Measurements from ENCODE around the gene PTCH2. TPM values are rescaled to one million over a fixed set of nuclear protein-coding genes. Genes with fewer than 3 reads are reported as not detected.

The PTCH2 gene
- total and polyA plus RNA-seq, 2 donors (not counting 1 experiment from before 2014, with no cell fraction given): 1.3 to 1.7 TPM

GRCh38 chr1:44828003-44828651 lies 14.9 kb downstream of the PTCH2 start:
- intact Hi-C loops (cut with micrococcal nuclease): no loop called here
- Histone ChIP-seq H3K4me1 (ENCODE audit: control insufficient read depth in 2 of 2, insufficient read depth in 2 of 2, low read length in 2 of 2) (no peaks in the 10 kb centered on the region), H4K20me1 (ENCODE audit: control insufficient read depth, insufficient read depth, low read length, poor library complexity, severe bottlenecking) (no peaks in the 10 kb centered on the region), H3K36me3 (replicated peaks in 1 of 2; ENCODE audit: control extremely low read depth in 1 of 2, control insufficient read depth in 1 of 2, extremely low read depth in 1 of 2, insufficient read depth in 2 of 2, low read length in 1 of 2) (no peaks in the 10 kb centered on the region), H3K9ac (ENCODE audit: low read length) (no peak overlapping the region), H3K4me2 (replicated peaks; ENCODE audit: low read depth, low read length, poor library complexity, severe bottlenecking) (no peak overlapping the region), H3K9me3 (ENCODE audit: control extremely low read depth in 1 of 3, control insufficient read depth in 2 of 3, insufficient read depth in 1 of 3, low read length in 2 of 3) (peaks cover 0 to 4% (median 0%) of the 10 kb centered on the region in 3 donors), H2AFZ (ENCODE audit: insufficient read depth, low read depth, low read length, poor library complexity, severe bottlenecking) (no peak overlapping the region), H3K27me3 (replicated peaks in 1 of 4; ENCODE audit: control extremely low read depth in 1 of 4, control insufficient read depth in 3 of 4, insufficient read depth in 4 of 4, low read length in 3 of 4) (no peaks in the 10 kb centered on the region), H3K4me3 (ENCODE audit: control extremely low read depth in 1 of 5, extremely low read depth in 1 of 5, insufficient read depth in 1 of 5, low read depth in 2 of 5, low read length in 4 of 5) (no peak overlapping the region), H3K79me2 (ENCODE audit: control insufficient read depth, insufficient read depth, low read length) (no peaks in the 10 kb centered on the region), H3K27ac (ENCODE audit: low read length in 2 of 2) (no peak overlapping the region)
- Mint-ChIP-seq H3K9me3 (ENCODE audit: insufficient read depth) (no peaks in the 10 kb centered on the region), H3K27me3 (no peaks in the 10 kb centered on the region), H3K4me3 (no peak overlapping the region), H3K27ac (no peak overlapping the region), H3K4me1 (no peaks in the 10 kb centered on the region)
- DNase-seq: no peak
- no peak for ATAC-seq (ENCODE audit: low read depth)
- ChIA-PET POLR2A (no interaction called here), CTCF (interaction anchor here (0.5 to 1.2 kb wide), 3 partner anchors 9 to 39 kb away, joined by 3 read pairs; partner anchors contain the start of gene PLK3)
- TF ChIP-seq EZH2 (IDR thresholded peaks at IDR 0.05; ENCODE audit: borderline replicate concordance, insufficient read depth, low read depth, low read length, poor library complexity, severe bottlenecking): no peak
- TF ChIP-seq, protein P1, sequence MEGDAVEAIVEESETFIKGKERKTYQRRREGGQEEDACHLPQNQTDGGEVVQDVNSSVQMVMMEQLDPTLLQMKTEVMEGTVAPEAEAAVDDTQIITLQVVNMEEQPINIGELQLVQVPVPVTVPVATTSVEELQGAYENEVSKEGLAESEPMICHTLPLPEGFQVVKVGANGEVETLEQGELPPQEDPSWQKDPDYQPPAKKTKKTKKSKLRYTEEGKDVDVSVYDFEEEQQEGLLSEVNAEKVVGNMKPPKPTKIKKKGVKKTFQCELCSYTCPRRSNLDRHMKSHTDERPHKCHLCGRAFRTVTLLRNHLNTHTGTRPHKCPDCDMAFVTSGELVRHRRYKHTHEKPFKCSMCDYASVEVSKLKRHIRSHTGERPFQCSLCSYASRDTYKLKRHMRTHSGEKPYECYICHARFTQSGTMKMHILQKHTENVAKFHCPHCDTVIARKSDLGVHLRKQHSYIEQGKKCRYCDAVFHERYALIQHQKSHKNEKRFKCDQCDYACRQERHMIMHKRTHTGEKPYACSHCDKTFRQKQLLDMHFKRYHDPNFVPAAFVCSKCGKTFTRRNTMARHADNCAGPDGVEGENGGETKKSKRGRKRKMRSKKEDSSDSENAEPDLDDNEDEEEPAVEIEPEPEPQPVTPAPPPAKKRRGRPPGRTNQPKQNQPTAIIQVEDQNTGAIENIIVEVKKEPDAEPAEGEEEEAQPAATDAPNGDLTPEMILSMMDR (IDR thresholded peaks at IDR 0.05): no peak
- WGBS (ENCODE audit: insufficient coverage): 98% methylated on average over 20 of the region's 21 CpGs

DNA sequence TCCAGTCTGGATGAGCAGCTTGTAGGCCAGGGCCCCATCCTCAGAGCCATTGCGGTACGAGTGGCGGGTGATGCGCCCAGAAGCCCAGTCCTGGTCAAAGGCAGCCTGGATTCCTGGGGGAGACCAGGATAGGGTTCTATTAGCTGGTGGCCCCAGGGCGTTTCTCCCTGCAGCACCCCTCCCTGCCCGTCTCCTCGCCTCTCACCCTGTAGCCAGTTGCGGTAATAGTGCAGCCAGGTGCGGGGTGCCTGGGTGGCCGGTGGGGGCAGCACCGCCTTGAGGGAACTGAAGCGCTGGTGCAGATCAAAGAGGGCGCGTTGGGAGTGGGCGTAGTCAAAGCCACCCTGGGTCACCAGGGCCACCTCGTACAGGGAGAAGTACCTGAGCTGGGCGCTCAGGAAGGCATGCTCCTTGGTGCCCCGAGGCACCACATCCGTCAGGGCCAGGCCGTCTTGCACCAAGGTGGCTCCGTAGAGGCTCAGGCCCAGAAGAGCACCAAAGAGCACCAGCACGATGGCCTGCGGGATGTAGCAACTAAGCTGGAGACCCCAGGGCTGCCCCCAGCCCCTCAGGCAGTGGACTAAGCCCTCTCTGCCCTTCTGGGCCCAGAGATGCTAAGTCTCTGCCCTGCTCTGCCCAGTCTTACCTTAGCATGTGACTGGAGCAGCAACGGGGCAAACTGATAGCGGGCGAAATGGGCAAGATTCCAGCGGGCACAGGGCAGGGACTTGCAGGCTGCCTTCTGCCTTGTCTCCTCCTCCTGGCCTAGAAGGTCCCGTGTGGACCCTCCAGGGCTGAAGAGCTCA lies 15.7 kb downstream of the PTCH2 start:
- Mint-ChIP-seq H3K27ac (no peak overlapping the region), H3K27me3 (no peaks in the 10 kb centered on the region), H3K4me3 (no peak overlapping the region), H3K9me3 (ENCODE audit: insufficient read depth) (no peaks in the 10 kb centered on the region), H3K4me1 (no peaks in the 10 kb centered on the region)
- DNase-seq (no peak), ATAC-seq (ENCODE audit: low read depth) (no peak)
- H3K4me3 ChIP-seq (ENCODE audit: control extremely low read depth in 1 of 5, extremely low read depth in 1 of 5, insufficient read depth in 1 of 5, low read depth in 2 of 5, low read length in 4 of 5): no peak overlapping the region
- H3K27ac ChIP-seq (ENCODE audit: low read length in 2 of 2): no peak overlapping the region
- no peaks in the 10 kb centered on the region for H4K20me1 ChIP-seq (ENCODE audit: control insufficient read depth, insufficient read depth, low read length, poor library complexity, severe bottlenecking)
- H2AFZ ChIP-seq (ENCODE audit: insufficient read depth, low read depth, low read length, poor library complexity, severe bottlenecking): no peak overlapping the region
- 84% methylated on average over 27 of the region's 28 CpGs for WGBS (ENCODE audit: insufficient coverage)
- H3K36me3 ChIP-seq (replicated peaks in 1 of 2; ENCODE audit: control extremely low read depth in 1 of 2, control insufficient read depth in 1 of 2, extremely low read depth in 1 of 2, insufficient read depth in 2 of 2, low read length in 1 of 2): no peaks in the 10 kb centered on the region
- H3K27me3 ChIP-seq (replicated peaks in 1 of 4; ENCODE audit: control extremely low read depth in 1 of 4, control insufficient read depth in 3 of 4, insufficient read depth in 4 of 4, low read length in 3 of 4): no peaks in the 10 kb centered on the region
- CTCF ChIA-PET: interaction anchor here (0.5 to 1.2 kb wide), 4 partner anchors 9 to 38 kb away, joined by 3 read pairs; partner anchors contain the start of gene PLK3
- H3K79me2 ChIP-seq (ENCODE audit: control insufficient read depth, insufficient read depth, low read length): no peaks in the 10 kb centered on the region
- POLR2A ChIA-PET: no interaction called here
- no peak overlapping the region for H3K9ac ChIP-seq (ENCODE audit: low read length)
- no peak overlapping the region for H3K4me2 ChIP-seq (replicated peaks; ENCODE audit: low read depth, low read length, poor library complexity, severe bottlenecking)
- TF ChIP-seq EZH2 (IDR thresholded peaks at IDR 0.05; ENCODE audit: borderline replicate concordance, insufficient read depth, low read depth, low read length, poor library complexity, severe bottlenecking): no peak
- TF ChIP-seq, protein P1 (IDR thresholded peaks at IDR 0.05): no peak
- H3K4me1 ChIP-seq (ENCODE audit: control insufficient read depth in 2 of 2, insufficient read depth in 2 of 2, low read length in 2 of 2): no peaks in the 10 kb centered on the region
- H3K9me3 ChIP-seq (ENCODE audit: control extremely low read depth in 1 of 3, control insufficient read depth in 2 of 3, insufficient read depth in 1 of 3, low read length in 2 of 3): peaks cover 0 to 4% (median 0%) of the 10 kb centered on the region in 3 donors
- intact Hi-C loops (cut with micrococcal nuclease): no loop called here
